CD4-positive, alpha-beta T cell treated with Interferon alpha-2 for 1 hour (primary cell): ENCODE measurements around the gene CDKAL1.
"Not testable (repeated sequence)": the region's sequence is repeated elsewhere in the genome, so short reads cannot be mapped to it uniquely, and the experiment has no call there.

Experiments
- DNase-seq, 2 donors: peaks; one replicate each; pipeline ENCODE4 v3.0.0-alpha.2; 2020 to 2022

CDKAL1 gene

DNA sequence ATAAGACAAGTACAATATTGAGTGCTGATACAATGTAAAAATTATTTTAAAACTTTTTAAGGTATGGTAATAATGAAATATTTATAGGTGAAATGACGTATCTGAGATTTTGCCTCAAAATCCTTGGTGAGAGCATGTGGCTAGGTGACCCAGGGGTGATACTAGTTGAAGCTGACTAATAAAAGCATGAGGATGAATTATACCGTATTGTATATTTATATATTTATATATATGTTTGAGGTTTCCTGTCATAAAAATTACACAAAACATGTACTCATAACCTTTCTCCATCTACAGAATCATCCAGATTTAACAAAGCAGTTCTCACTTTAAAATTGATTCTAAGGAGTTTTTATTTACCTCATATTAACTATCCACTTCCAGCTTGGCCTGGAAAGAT is 358.1 kb downstream of the CDKAL1 start:
- DNase-seq = no peak

DNA sequence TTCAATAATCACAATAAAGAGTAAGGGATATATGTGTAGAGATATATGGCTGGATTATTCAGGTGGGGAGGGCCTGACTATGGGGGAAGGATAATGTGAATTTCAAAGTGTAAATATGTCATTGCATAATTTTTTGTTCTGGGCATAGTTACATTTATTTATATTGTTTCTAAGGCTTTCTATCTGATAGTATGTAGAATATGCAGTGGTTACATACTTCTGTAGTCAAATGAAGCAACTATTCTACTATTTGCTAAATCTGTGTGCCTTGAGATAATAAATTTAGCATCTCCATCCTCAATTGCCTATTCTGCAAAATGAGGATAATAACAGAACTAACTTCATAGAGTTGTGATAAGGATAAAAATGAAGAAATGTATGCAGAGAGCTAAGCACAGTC is 359.2 kb downstream of the CDKAL1 start:
- DNase-seq = no peak

DNA sequence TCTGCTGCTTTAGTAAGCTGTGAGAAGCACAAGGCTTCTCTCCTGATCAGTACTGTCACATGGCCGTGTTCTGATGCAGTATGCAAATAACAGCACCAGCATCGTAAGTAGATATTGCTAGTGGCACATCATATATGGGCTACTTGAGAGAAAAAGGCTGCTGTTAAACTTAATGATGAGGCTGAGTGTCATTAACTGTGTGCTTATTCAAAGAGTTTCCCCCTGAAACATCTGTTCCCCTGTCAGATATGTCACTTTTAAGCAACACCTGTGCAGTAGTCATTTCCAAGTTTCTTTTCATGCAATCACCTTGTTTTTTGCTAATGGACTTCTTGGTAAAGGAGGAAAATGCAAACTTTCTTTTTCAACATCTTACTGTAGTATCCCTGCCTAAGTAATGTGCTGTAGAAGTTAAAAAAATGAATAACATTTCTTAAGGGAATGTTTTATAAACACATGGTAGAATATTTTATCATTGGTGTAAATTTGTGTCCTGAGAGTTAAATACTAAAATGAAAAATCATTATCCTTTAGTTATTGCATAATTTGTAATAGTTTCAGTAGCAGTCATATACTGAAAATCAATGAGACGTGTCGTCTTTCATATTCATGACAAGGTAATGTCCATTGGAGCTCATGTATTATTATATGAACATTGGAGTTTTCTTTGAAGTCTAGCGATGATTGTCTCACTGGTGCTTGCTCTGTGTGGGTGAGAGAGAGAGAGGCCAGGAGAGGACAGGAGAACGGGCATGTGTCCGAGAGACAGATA is 366.3 kb downstream of the CDKAL1 start:
- DNase-seq = no peak

DNA sequence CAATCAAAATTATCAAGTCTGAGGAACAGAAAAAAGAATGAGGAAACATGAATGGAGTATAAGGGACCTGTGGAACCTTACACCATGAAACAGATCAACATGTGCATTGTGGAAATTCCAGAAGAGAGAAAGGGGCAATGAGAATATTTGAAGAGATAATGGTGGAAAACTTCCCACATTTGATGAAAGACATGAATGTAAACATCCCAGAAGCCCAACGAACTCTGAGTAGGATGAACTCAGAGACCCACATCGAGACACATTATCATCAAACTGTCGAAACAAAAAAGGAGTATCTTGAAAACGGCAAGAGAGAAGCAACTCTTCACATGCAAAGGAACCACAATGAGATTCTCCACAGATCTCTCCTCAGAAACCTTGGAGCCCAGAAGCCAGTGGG is 371.1 kb downstream of the CDKAL1 start:
- DNase-seq = no peak

DNA sequence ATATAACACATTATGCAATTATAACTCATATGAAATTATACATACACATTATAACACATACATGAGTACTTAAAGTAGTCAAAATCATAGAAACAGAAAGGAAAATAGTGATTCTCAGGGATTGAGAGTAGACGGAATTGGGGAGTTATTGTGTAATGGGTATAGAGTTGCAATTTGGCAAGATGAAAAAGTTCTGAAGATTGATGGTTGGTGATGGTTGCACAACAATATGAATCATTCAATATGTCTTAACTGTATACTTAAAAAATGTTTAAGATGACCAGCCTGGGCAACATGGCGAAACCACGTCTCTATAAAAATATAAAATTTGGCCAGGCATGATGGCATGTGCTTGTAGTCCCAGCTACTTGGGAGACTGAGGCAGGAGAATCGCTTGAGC is 372.7 kb downstream of the CDKAL1 start:
- no peak for DNase-seq

DNA sequence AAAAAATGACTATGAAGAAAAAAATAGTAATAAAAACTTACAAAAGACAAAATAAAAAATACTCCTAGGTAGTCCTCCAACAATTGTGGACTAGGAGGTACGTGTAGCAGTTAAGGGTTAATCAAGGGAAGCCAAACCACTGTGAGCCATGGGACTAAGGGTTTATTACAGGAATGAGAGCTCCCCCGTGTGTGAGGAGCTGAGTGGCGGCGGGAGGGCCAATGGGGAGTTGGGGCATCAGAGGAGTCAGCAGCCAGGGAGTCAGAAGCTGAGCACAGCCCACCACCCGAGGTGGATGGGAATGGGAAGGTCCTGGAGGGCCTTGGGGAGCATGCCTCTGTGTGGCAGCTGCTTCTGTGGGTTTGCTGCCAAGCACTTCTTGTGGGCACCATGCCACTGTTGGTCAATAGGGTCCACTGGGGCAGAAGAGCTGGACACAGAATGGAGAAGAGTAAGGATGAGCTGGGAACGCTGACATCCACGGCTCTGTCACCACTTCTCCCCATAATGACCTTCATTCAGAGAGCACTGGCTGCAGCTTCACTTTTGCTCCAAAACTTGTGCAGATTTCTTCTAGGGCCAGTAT is 373.3 kb downstream of the CDKAL1 start:
- DNase-seq = no peak

DNA sequence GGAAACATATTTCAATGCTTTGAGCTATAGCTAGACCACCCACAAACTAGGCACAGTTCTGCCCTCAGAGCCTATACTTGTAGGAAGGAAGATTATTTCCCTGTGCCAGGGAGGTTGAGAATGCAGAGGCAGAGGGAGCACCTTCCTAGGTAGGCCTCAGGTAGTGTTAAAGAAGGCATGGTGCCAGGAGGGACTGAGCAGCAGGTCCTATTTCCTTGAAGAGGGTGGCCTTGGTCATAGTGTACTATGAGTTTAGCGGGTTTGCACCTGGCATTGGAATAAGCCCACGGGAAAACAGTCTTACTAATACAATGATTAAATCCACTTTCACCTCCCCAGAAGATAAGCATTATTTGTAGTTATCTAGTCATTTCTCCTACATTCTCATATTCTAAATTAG is 375.4 kb downstream of the CDKAL1 start:
- no peak for DNase-seq

DNA sequence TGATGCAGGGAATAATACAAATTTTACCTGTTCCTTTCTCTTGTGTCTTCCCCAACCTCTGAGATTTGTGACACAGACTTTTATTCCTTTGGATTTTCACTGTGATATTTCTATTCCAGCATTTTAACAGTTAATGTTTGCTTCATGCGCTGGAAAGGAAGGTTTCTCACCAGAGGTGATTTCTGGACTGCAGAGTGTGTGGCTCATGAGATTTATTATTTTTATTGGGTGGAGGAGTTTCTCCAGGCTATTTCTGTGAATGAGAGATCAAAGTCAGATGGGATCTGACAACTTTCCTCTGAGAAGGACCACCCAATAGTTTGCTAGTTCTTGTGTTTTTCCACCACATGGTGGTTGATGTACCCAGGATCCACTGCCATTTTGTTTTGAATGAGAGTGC is 377.5 kb downstream of the CDKAL1 start:
- DNase-seq = no peak

DNA sequence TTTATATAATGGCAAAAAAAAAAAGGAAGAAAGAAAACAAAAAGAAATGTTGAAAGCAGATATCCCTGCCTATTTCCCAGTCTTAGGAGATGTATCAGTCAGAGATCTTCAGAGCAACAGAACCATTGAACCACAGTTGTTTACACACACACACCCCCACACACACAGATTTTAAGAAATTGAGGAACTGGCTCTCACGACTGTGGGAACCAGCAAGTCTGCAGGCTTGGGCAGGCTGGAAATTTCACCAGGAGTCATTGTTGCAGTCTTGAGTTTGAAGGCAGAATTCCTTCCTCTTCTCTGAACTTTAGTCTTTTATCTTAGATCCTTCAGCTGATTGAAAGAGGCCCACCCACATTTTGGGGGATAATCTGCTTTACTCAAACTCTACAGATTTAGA is 380.9 kb downstream of the CDKAL1 start:
- no peak for DNase-seq

DNA sequence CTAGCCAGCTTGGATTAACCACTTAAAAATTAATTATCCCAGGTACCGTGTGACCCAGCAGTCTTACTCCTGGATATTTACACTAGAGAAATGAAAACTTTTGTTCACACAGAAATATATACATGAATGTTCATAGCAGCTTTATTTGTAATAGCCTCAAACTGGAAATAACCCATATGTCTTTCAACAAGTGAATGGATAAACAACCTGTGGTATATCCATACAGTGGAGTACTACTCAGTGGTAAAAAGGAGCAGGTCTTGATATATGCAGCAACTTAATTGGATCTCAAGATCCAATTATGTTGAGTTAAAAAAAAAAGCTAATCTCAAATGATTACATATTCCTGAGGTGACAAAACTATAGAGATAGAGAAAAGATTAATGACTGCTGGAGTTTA is 381.4 kb downstream of the CDKAL1 start:
- no peak for DNase-seq

DNA sequence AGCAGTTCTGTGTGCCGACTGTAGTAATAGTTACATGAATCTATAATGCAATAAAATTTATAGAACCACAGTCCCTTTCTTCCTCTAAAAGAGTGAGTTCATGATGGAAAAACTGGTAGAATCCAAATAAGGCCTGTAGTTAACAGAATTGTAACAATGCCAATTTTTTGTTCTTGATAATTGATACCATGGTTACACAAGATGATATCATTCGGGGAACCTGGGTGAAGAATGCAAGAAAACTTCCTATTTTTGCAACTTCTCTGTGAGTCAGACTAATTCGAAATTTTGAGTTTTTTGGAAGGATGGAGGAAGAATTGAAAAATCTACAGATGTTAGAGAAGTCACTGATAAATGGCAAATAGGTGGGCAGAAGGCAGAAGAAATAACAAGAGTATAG is 381.8 kb downstream of the CDKAL1 start:
- no peak for DNase-seq

DNA sequence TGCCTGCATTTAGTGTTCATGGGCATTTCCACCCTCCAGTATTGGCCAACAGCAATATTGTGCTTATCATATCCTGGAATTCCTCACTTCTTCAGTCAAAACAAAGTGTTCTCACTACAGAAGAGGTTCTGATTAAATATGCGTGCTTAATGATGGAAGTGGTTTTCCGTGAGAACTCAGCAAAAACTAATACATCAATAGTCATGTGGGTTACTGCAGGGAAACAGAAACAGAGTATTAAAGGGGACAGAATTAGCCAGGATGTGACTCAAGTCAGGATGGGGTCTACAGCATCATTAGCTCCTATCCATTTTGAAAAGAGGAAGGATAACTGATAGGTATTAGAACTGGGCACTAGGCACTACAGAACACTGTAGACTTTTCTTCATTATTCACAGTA is 384.6 kb downstream of the CDKAL1 start:
- no peak for DNase-seq

DNA sequence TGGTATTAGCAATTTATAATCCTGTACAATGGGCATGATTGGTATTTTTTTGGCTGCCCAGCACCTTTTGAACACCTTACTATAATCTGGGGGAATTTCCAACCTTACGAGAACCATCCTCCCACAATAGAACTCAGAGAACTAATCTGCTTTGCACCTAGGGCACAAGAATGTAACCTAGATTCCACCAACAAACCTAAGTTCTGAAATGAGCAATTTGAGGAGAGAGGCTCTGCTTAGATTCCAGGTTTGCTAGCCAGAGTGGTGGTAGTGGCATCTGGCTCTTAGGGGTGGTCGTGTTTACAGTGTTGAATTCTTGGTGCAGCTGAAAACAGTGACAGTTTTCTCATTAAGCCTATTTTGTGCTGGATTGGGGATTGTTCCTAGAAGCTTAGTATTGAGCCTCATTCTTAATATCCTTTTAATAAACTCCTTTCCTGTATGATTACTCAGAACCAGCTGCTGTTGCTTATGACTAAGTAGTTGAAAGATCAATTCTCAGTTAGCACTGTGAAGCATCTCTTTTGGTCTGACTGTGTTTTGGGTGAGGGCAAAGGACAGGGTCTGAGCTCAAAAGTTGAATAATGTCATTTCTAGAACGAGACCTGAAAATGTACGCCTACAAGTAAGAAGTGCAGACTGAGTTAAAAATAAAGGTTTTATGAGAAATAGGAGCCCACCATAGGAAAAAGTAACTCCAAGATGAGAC is 385.6 kb downstream of the CDKAL1 start:
- no peak for DNase-seq

DNA sequence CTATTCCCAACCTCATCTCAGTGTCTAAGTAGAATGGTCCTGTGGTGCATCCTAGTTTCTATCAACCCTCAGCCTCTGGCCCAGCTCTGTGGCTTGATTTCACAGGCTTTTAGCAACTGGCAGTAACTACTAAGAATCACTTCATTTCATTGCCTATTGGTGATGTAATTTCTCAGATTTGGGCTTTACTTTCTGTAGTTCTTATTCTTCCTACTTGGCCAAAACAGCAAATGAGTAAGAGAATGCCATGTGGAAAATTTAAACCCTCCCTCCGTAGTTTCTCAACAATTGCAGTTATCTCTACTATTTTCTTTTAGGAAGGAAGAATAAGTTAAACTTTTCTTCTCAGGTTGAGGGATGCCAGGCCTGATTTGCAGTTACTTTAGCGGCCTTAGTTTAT is 387.3 kb downstream of the CDKAL1 start:
- DNase-seq = no peak

DNA sequence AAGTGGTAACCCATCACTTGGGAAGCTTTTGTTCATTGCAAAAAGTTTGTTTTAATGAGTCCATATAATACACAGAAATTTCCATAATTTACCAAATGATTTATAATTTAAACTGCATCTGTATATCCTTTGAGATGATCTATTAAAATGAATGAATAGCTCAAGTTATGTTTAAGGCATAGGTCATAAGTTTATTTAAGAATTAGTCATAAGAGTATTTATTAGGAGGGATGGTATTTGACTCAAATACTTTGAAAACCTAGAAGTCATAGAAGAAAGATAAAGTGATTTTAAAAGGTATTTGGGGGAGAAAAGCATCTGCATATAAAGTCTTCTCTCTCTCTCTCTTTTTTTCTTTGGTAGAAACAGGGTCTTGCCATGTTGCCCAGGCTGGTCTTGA is 388.5 kb downstream of the CDKAL1 start:
- DNase-seq = no peak

DNA sequence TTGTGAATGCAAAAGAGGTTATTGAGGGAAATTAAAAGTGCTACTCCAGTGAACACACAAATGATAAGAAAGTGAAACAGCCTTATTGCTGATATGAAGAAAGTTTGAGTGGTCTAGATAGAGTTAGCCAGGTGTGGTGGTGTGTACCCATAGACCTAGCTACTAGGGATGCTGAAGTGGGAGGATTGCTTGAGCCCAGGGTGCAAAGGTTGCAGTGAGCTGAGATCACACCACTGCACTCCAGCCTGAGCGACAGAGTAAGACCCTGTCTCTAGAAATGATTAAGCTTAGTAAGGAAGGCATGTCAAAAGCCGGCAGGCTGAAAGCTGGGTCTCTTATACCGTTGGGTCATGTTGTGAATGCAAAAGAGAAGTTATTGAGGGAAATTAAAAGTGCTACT is 389.8 kb downstream of the CDKAL1 start:
- DNase-seq = not testable (repeated sequence)

DNA sequence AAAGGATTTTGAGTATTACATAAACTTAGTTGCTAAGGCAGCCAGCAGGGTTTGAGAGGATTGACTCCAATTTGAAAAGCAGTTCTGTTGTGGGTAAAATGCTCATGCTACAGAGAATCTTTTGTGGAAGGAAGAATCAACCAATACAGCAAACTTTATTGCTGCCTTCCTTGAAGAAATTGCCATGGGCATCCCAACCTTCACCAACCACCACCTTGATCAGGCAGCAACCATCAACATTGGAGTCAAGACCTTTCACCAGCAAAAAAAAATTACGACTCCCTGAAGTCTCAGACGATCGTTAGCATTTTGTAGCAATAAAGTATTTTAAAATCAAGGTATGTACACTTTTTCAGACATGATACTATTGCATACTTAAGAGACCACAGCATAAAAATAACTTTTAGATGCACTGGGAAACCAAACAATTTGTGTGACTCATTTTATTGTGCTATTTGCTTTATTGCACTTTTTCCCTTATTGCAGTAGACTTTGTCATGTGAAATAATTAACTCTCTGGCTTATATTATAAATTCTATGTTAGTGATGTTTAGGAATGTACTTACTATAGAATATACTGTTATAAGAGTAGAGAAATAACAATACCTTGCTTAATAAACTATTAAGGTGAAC is 390.8 kb downstream of the CDKAL1 start:
- no peak for DNase-seq

DNA sequence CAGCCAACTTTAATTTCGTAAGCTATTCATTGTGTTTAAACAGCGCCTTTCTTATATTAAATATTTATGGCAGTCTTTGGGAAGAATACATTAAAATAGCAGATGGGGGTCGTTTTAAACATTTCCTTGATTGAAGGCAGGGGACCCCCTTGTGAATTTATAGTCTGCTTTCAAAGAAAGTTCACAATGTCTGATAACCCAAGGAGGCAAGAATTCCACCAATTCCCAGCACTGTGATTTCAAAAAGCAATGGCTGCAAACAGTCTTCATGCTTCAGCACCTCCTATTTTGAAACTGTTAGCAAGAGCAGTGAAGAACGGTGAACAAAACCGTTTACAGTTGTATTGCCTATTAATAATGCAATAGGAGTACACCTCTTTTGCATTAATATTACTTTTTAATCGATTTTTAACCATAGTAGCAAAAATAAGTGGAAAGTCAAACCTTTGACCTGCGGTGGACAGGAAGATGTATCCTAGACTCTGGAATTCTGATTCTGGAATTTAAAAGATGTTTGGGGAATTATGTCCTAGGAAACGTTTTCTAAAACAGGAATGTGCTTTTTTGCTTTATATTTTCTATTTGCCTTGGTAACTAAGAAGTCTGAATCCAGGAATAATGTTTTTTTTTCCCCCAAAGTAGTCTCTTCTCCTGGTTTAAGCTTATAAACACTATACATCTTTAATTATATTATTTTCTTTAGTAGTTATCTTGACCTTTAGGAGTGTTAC is 393.0 kb downstream of the CDKAL1 start:
- DNase-seq = no peak

DNA sequence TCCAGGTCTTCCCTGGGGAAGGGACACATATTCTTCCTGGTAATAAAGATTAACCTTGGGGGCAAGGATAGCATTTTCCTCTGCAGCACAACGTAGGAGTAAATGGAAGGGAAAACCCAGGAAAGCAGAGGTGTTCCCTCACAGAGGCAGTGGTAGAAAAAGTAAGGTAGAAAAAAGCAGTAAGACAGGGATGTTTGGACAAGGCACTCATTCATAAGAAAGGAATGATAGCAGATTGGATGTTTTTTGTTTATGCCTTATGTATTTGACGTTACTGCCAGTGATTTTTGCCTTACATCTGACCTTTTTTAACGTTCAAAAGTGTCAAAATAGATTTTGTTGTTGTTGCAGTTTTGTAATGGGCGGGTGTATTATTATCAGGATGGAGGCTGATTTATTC is 395.0 kb downstream of the CDKAL1 start:
- no peak for DNase-seq

DNA sequence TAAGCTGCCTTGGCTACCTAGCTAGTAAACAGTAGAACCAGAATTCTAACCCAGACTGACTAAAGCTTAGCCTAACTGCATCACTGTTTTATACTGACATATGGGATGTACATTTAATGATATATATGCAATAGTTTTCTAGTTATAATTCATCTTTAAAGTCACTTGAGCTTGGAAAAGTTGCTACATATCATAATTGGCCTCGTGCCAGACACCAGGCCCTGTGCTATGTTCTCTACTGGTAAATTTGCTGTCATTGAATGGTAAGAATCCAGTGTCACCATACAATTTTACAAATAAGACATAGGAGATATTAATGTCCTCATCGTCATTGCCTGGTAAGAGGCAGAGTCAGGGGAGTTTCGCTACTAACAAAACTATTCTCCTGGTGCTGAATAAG is 396.8 kb downstream of the CDKAL1 start:
- DNase-seq = no peak

DNA sequence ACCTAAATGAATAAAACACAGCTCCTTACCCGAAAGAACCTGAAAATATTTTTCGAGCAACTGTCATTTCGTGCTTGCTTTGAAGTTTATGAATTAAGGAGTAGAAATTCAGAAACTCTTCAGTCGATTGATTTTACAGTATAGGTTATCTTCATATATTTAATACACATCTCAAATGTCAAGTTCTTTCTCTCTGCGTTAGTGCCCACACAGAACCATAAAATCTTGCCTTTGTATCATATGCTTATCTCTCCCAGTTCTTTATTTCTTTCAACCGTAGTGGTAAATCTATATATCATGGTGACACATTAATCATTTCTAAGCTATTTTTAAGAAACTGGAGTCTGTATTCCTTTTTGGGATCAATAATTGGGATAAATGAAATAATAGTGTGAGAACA is 397.5 kb downstream of the CDKAL1 start:
- DNase-seq = no peak

DNA sequence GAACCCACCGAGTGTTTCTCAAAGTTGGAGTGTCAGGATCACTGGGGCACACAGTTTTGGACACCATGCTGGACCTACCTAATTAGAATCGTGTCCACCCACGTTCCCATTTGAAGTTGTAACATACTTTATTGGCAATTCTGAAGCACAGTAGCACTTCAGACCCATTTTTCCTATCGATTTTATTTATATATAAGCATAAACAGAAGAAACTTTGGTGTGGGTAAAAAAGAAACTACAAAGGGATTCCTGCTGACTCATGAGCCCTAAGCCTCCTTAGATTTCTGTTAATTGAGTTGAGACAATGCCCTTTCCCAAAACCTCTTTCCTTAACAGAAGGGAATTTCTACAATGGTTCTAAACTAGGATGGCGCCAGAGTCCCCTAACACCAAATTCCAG is 398.0 kb downstream of the CDKAL1 start:
- DNase-seq = no peak
